Measurements from ENCODE around the gene GM2A.
A peak's percentile ranks its signal among the peaks of the same experiment; 100 is the strongest.

GRCh38 chr5:151252762-151253604 lies at the start of gene GM2A:
- TF ChIP-seq TCF7 (CRISPR knock-in tag; IDR thresholded peaks at IDR 0.05; ENCODE audit: low read depth) (no peak), FOXP4 (CRISPR knock-in tag; IDR thresholded peaks at IDR 0.05) (no peak), E2F5 (CRISPR knock-in tag; IDR thresholded peaks at IDR 0.05) (no peak)
- TF ChIP-seq, protein P1, sequence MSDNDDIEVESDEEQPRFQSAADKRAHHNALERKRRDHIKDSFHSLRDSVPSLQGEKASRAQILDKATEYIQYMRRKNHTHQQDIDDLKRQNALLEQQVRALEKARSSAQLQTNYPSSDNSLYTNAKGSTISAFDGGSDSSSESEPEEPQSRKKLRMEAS (CRISPR knock-in tag; IDR thresholded peaks at IDR 0.05): 0 out of 2 replicates have a peak, but pooled peaks have one; percentile 4
